Lower leg skin (tissue), 4 donors: Measurements from ENCODE around the gene GPSM1. TPM values are rescaled to one million over a fixed set of nuclear protein-coding genes. Genes with fewer than 3 reads are reported as not detected.

Experiments
- DNase-seq, 2 donors: peaks; one replicate each; pipeline ENCODE4 v3.0.0-alpha.2; 2019; ENCODE audit warnings: low spot score in 2 of 2
- H3K4me3 ChIP-seq: fragments of 200-600 bp; sonication (generic); 2 replicates; pipeline ENCODE4 v1.5.1; 2017; ENCODE audit warnings: mild to moderate bottlenecking, low read depth; ENCODE audit not compliant: poor library complexity, severe bottlenecking
- POLR2A ChIP-seq, 2 donors: fragments of 450-650 bp; IDR thresholded peaks; one replicate each; pipeline ENCODE4 v1.6.1; 2016 to 2017; ENCODE audit warnings: antibody characterized with exemption in 2 of 2, mild to moderate bottlenecking in 1 of 2, moderate library complexity in 1 of 2
- WGBS, 2 donors: methylation state at CpG; one replicate each; pipeline ENCODE4 v1.1.5; 2018; 5-methylcytosine and 5-hydroxymethylcytosine counted together
- intact Hi-C: fragments of 100-400 bp; cut with DNase I; formaldehyde crosslinking; loops from one replicate; pipeline ENCODE4 v1.15.0; 2023; ENCODE audit warnings: low total_unique reads
- total RNA-seq, 4 donors: library from RNA; depleted of rRNA; stranded (reverse); fragments of >200 nt; gene quantifications; one replicate each; pipeline ENCODE4 v1.1.0, GENCODE V29; 2016
- TF ChIP-seq, protein P1 (sequence below), 3 donors: fragments of 450-650 bp; IDR thresholded peaks; one replicate each; pipeline ENCODE4 v1.5.1; 2016; ENCODE audit warnings: antibody characterized with exemption in 3 of 3, mild to moderate bottlenecking in 3 of 3, moderate library complexity in 2 of 3

The GPSM1 gene
- total RNA-seq, 4 donors from 2014 or later, result 21.0 to 37.1 (median 28.1) TPM

DNA sequence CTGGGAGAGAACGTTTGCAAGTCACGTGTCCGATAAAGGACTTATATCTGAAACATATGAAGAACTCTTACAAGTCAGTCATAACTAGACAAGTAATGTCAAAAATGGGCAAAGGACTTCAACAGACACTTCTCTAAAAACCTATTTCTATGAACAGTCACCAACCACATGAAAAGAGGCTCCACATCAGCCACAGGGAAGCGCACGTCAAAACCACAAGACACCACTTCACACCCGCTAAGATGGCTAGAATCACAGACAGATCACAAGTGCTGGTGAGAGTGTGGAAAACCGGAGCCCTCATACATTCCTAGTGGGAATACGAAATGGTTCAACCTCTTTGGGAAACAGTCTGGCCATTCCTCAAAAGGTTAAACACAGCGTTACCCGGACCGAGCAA is 57.7 kb downstream of the GPSM1 start:
- DNase-seq, result no peak
- intact Hi-C loops, result no loop called here
- WGBS, 2 donors, result 92 to 94% methylated on average over 11 of the region's 11 CpGs

DNA sequence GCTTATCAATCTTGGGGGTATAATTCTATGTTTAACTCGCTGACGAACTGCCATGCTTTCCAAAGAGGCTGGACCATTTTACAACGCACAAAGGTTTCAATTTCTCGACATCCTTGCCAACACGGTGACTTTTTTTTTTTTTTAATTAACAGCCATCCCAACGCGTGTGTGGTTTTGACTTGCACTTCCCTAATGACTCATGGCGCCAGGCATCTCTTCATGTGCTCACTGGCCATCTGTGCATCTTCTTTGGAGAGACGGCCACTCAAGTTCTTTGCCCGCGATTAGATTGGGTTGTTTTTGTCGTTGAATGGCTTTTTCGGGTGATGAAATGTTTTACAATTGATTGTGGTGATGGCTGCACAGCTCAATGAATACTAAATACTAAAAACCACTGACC is 58.7 kb downstream of the GPSM1 start:
- no peak overlapping the region for H3K4me3 ChIP-seq
- intact Hi-C loops, result no loop called here
- TF ChIP-seq, protein P1, sequence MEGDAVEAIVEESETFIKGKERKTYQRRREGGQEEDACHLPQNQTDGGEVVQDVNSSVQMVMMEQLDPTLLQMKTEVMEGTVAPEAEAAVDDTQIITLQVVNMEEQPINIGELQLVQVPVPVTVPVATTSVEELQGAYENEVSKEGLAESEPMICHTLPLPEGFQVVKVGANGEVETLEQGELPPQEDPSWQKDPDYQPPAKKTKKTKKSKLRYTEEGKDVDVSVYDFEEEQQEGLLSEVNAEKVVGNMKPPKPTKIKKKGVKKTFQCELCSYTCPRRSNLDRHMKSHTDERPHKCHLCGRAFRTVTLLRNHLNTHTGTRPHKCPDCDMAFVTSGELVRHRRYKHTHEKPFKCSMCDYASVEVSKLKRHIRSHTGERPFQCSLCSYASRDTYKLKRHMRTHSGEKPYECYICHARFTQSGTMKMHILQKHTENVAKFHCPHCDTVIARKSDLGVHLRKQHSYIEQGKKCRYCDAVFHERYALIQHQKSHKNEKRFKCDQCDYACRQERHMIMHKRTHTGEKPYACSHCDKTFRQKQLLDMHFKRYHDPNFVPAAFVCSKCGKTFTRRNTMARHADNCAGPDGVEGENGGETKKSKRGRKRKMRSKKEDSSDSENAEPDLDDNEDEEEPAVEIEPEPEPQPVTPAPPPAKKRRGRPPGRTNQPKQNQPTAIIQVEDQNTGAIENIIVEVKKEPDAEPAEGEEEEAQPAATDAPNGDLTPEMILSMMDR (IDR thresholded peaks at IDR 0.05), result no peak
- no peak for TF ChIP-seq POLR2A (IDR thresholded peaks at IDR 0.05)
- 87 to 91% methylated on average over 13 of the region's 13 CpGs for WGBS, 2 donors
- DNase-seq, result no peak

More for the DNA sequence above, 57.7 kb downstream of the GPSM1 start:
- TF ChIP-seq, protein P1 (IDR thresholded peaks at IDR 0.05), result no peak
- no peak for TF ChIP-seq POLR2A (IDR thresholded peaks at IDR 0.05)
- no peak overlapping the region for H3K4me3 ChIP-seq

DNA sequence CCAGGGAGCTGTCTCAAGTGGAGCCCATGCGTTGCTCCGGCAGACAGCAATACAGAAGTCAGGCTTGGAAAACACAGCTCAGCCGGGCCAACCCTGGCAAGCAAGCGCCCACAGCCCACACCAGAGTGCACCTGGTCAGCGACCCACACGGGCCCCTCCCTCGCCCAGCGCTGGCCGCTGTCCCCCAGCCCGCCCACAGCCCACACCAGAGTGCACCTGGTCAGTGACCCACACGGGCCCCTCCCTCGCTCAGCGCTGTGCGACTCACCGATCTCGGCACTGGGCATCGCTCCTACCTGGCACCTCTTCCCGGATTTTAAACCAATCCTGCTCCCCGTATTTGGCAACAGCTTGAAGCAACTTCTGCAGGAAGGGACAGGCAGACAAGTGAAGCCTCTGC is 59.9 kb downstream of the GPSM1 start:
- DNase-seq, result no peak
- TF ChIP-seq, protein P1 (IDR thresholded peaks at IDR 0.05), result no peak
- WGBS, 2 donors, result 92 to 97% methylated on average over 19 of the region's 19 CpGs
- no peak overlapping the region for H3K4me3 ChIP-seq
- intact Hi-C loops, result no loop called here

DNA sequence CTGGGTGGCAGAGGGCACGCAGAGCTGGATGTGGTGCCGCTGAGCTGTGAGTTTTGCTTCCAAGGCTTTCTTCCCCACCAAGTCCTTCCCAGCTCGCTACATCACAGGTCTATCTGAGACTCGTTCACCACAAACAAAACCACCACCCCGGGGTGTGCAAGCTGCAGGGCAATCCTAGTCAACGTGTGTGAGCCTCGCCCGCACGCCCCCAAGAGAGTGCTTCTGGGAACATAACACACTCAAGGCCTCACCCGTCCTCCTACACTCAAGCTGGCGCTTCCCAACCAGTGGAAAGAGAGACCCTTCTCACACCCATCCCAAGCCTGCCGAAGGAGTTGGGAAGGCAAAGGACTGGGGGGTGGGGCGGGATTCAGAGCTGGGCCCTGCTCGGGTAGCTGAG is 62.1 kb downstream of the GPSM1 start:
- no peak overlapping the region for H3K4me3 ChIP-seq
- WGBS, 2 donors, result 70 to 75% methylated on average over 14 of the region's 14 CpGs
- intact Hi-C loops, result no loop called here
- TF ChIP-seq, protein P1 (IDR thresholded peaks at IDR 0.05), result no peak
- no peak for TF ChIP-seq POLR2A (IDR thresholded peaks at IDR 0.05)
- DNase-seq, result no peak

DNA sequence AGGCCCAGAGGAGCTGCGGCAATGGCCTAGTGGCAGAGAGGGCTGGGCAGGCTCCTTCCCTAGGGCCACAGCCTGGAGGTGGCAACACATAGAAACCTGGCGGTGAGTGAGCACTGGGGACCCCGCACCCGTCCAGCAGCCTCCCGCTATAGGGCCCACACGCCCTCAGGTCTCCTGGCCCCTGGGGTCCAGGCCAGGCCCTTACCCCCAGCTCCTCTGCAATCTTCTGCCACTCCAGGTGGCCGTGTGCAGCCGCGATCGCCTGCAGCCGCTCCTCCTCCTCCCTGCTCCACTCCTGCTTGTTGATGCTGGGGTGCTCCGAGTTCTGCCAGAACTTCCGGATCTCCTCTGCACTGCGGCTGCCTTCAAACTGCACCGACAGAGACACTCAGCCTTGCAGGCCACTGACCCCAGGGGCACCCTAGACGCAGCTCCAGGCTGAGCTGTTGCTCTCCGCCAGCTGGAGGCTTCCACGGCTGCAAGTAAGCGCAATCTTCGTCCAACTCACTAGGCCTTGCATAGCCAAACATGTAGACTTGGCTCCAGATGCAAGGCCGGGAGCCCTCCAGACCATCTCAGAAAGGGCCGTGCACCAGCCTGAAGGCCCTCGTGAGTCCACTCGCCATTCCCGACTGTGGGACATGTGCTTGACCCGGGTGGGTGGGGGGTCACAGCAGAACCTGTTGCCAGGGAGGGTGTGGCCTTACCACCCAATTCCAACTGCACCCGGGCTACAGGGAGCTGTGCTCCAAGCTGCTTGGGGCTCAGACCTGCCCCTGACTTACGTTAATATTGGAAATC is 64.6 kb downstream of the GPSM1 start:
- WGBS, 2 donors, result 90 to 92% methylated on average over 26 to 28 of the region's 28 CpGs
- intact Hi-C loops, result no loop called here

More for the DNA sequence above, 64.6 kb downstream of the GPSM1 start:
- TF ChIP-seq, protein P1 (IDR thresholded peaks at IDR 0.05), result no peak
- no peak overlapping the region for H3K4me3 ChIP-seq
- DNase-seq, result no peak
